Medulla oblongata (tissue), 1 donor: ENCODE data around the gene COPS6.

Experiments
- DNase-seq: peaks from one replicate; pipeline ENCODE4 v3.0.0-alpha.2; 2015; ENCODE audit errors: extremely low spot score

COPS6 gene

GRCh38 chr7:100079024-100079560 lies 9.7 kb upstream of the COPS6 start:
- peak; percentile 93 for DNase-seq

DNA sequence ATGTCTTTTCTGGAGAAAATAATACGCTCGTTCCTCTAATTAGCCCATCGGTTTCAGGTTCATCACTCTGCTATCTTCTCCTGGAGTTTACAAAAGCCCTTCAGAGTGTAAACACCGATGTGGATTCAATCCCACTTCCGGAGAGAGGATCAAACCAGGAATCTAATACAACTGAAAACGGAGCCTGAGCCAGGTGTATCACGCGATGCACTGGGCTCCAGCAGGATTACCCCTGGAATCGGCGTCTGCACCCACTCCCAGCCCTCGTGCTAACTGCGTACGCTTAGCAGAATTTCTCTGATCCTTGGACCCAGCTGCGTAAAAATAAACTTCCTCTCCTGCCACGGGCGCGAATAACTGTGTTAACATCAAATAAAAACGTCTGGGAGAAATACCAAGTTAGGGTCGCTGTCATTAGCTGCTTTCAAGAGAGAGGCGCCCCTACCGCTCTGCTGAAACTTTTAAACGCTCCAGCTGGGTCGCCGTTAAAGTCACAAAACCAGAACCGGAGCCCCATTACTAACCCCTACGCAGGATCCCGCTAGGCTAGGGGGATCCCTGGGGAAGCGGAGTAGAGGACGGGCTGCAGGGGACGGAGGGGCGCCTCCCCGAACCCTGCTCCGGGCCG lies 7.7 kb upstream of the COPS6 start:
- DNase-seq: no peak

- peak; percentile 100 for DNase-seq
These were observed 7.2 kb upstream of the COPS6 start, which contains the start of gene ZNF3 for GRCh38 chr7:100081535-100082102. Gene ZNF3, minus strand, starts transcription at chr7:100081723. Its CDS starts 4,366 bp downstream, at chr7:100077357.

GRCh38 chr7:100082978-100083377 lies 5.8 kb upstream of the COPS6 start:
- no peak for DNase-seq

DNA sequence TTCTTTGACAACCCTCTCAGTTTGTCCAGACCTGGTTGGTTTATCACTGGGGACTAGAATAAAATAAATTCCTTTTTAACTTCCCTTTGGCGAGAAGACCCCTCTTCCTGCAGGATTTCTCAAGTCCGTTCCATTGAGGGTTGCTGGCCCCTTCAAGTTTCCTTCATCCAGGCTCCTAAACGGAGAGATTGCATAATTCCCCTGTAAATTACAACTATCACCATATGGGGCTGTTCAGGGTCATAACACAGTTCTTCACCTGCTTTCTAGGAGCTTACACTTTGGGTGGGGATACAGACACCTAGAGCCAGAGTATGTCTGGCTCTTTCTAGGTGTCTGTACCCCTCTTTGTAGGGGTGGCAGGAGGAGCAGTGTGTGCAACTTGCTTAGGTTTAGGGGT lies 3.3 kb upstream of the COPS6 start:
- DNase-seq: no peak

- no peak for DNase-seq
These were observed 1.6 kb upstream of the COPS6 start for GRCh38 chr7:100087055-100087750.

GRCh38 chr7:100088095-100088620 lies 611 bp upstream of the COPS6 start:
- no peak for DNase-seq

- no peak for DNase-seq
These were observed 858 bp downstream of the COPS6 start for GRCh38 chr7:100089458-100090196.

GRCh38 chr7:100090527-100091410 lies 2.0 kb downstream of the COPS6 start:
- DNase-seq: no peak

DNA sequence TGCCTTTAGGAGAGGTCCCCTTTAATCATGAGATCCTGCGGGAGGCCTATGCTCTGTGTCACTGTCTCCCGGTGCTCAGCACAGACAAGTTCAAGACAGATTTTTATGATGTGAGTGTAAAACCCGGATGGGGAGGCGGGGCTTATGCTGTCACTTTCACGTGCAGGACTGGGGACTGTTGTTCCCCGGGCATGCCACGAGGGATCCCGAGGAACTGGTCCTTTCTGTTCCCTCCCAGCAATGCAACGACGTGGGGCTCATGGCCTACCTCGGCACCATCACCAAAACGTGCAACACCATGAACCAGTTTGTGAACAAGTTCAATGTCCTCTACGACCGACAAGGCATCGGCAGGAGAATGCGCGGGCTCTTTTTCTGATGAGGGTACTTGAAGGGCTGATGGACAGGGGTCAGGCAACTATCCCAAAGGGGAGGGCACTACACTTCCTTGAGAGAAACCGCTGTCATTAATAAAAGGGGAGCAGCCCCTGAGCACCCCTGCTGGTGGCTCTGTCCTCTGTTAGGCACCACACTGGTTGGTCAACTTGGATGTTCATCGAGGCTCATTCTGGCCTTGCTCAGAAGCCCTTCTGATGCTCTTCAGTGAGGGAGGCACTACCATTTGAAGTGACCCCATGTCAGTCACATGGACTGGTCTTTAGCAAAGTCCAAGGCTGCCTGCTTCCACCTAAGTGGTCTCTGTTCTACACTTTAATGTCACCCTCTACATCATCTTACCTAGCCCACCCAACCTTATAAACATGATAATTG lies 2.8 kb downstream of the COPS6 start:
- DNase-seq: no peak

DNA sequence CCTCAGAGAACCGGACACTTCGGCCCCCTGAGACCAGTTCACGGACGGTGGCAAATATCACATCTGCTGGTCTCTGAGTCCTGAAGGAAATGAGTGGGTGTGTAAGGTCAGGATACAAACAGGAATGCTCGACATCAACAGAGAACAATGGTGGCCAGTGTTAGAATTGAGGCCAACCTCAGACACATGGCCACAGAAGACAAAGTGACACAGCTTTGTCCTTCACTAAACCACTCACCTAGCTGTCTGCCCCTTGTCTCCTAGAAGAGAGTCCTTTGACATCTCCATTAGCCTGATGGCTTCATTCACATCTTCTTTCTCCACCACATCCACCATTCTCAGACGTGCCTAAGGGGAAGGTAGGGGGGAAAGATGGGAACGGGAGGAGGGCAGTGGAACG lies 4.3 kb downstream of the COPS6 start:
- DNase-seq: no peak

GRCh38 chr7:100093498-100093897 lies 4.7 kb downstream of the COPS6 start:
- DNase-seq: no peak

GRCh38 chr7:100093925-100094486 lies 5.2 kb downstream of the COPS6 start:
- DNase-seq: no peak

DNA sequence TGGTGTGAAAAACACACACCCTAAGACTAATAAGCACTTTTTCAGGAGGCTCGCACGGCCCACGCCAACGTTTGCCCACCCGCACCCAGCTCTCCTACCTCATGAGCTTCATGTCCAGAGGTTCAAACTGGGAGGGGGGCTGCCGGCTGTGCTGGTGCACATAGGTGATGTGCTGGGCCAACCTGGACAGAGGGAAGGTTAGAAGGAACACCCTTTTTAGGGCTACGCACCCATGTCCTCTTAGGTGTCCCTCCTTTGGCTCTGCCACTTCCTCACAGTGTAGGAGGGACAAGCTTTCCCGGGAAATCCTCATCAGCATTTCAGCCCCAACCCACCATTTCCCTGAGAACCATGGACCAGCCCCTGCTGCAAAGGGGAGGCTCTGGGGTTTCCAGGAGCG lies 6.5 kb downstream of the COPS6 start:
- no peak for DNase-seq

- DNase-seq: no peak
These were observed 6.9 kb downstream of the COPS6 start for GRCh38 chr7:100095704-100096103.

GRCh38 chr7:100098913-100099312 lies 10.1 kb downstream of the COPS6 start:
- no peak for DNase-seq

DNA sequence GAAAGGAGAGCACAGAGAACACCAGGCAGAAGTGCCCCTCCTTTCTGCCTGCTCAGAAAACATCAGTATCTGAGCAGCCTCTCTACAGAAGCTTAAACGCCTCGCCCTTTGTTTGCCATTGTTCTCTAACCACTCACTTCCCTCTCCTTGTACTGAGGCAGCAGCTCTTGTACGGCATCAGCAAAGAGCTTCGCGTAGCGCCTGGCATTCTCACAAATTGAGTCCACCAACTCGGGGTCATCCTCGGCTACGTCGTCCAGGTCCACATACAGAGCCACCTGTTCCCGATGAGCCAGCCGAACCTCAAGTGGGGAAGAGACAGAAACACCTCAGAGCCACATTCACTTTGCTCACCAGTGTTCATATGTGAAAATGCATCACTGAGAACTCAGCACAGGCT lies 10.7 kb downstream of the COPS6 start:
- DNase-seq: no peak

DNA sequence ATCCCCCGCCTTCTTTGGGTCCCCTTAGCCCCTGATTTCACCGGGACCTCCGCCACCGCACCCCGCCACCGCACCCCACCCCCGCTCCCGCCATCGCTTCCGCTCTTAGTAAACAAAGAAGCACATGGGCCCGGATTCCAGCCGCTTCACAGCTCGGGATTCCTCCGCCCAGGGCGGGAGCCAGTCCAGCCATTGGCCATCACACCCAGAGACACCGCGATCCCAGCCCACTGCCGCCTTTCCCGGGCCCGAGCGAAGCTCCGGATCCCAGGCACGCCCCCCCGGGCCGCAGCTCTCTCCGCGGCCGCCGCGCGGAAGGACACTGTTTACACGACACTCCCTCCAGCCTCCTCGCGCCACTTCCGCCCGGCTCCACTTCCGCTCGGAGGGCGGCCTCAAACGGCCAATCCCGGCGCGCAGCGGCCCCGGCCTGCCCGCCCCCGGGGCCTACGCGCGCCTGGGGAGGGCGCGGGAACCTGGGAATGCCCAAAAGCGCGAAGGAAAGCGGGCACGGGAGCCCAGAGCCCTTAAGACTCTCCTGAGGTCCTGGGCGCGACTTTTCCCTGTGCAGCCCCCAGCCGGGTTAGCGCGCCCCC lies 11.7 kb downstream of the COPS6 start:
- peak; percentile 94 for DNase-seq
